Right renal cortex interstitium (tissue), 3 donors: ENCODE results near the gene ANO10. TPM values are rescaled to one million over a fixed set of nuclear protein-coding genes. Genes with fewer than 3 reads are reported as not detected.

Experiments
- DNase-seq, 3 donors: peaks; one replicate each; pipeline ENCODE4 v3.0.0-alpha.2; 2013; ENCODE audit warnings: low read depth in 3 of 3, low spot score in 2 of 3
- polyA plus RNA-seq, 3 donors: library from polyadenylated mRNA; unstranded; fragments of 120-200 nt; gene quantifications; one replicate each; pipeline ENCODE4 v1.2.1, GENCODE V29; 2013; ENCODE audit not compliant: insufficient read length in 3 of 3

ANO10 gene
- polyA plus RNA-seq, 3 donors: 35.9 to 45.7 (median 38.9) TPM

- DNase-seq: no peak
Observed at GRCh38 chr3:43388915-43389314, 232.9 kb downstream of the ANO10 start.

- no peak for DNase-seq
Observed at GRCh38 chr3:43388175-43388574, 233.6 kb downstream of the ANO10 start.

GRCh38 chr3:43379343-43379742, 242.5 kb downstream of the ANO10 start:
- DNase-seq: no peak

- DNase-seq: no peak
Observed at GRCh38 chr3:43378066-43378935, 243.5 kb downstream of the ANO10 start.

GRCh38 chr3:43373560-43373928, 248.3 kb downstream of the ANO10 start:
- DNase-seq: no peak

GRCh38 chr3:43372809-43373559, 248.8 kb downstream of the ANO10 start:
- no peak for DNase-seq

GRCh38 chr3:43372007-43372740, 249.6 kb downstream of the ANO10 start:
- DNase-seq: no peak

- DNase-seq: no peak
Observed at GRCh38 chr3:43371494-43371893, 250.3 kb downstream of the ANO10 start.

- DNase-seq: no peak
Observed at GRCh38 chr3:43370293-43370980, 251.4 kb downstream of the ANO10 start.

- DNase-seq: no peak
Observed at GRCh38 chr3:43369404-43370292, 252.2 kb downstream of the ANO10 start.

GRCh38 chr3:43366885-43367284, 254.9 kb downstream of the ANO10 start:
- DNase-seq: no peak

- no peak for DNase-seq
Observed at GRCh38 chr3:43366481-43366880, 255.3 kb downstream of the ANO10 start.

- no peak for DNase-seq
Observed at GRCh38 chr3:43365601-43366305, 256.1 kb downstream of the ANO10 start.

GRCh38 chr3:43364926-43365325, 256.9 kb downstream of the ANO10 start:
- no peak for DNase-seq

- no peak for DNase-seq
Observed at GRCh38 chr3:43364494-43364893, 257.3 kb downstream of the ANO10 start.

GRCh38 chr3:43363621-43364266, 258.1 kb downstream of the ANO10 start:
- DNase-seq: no peak

- no peak for DNase-seq
Observed at GRCh38 chr3:43362961-43363360, 258.9 kb downstream of the ANO10 start.

GRCh38 chr3:43362183-43362582, 259.6 kb downstream of the ANO10 start:
- DNase-seq: no peak

- DNase-seq: no peak
Observed at GRCh38 chr3:43361077-43361476, 260.7 kb downstream of the ANO10 start.
